SH-SY5Y (cell line): ENCODE measurements around the gene VMP1.

ENCODE experiments used
- GATA2 ChIP-seq: IDR thresholded peaks from 2 replicates; pipeline ENCODE4 v1.6.1; 2011; ENCODE audit warnings: mild to moderate bottlenecking, low read depth, low read length
- GATA3 ChIP-seq: IDR thresholded peaks from 2 replicates; pipeline ENCODE4 v1.6.1; 2011; ENCODE audit warnings: low read depth, mild to moderate bottlenecking, low read length, moderate library complexity

DNA sequence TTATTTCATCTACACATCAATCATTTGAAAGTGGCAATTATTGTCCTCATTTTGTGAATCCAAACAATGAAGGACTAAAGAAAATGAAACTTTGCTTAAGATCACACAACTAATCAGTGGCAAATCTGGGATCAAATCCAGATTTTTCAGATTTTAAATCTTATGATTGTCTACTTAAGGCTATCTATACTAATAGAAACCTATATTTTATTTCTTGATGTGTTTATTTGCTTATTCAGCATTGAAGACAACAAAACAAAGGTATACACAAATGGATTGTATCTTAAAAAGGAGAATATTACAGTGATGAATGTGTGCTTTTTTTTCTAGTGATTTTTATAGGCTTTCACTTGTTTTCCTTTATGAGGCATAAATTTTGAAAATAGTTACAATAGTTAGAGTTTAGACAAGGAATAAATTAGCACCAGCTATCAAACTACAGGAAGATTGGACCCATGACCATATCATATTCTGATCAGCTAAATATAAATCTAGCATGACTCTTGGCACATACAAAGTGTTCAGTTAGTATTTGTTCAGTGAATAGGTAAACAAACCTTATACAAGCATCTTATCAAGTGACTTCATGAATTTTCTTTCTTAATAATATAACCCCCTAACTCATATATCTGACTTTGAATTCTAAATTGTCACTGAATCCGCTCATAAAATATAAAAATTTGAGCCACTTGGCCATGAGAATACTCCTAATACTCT lies 20.5 kb downstream of the VMP1 start:
- no peak for TF ChIP-seq GATA2
- TF ChIP-seq GATA3, result no peak
